Breast epithelium (tissue), 4 donors: Measurements from ENCODE around the gene F8A2. TPM values are rescaled to one million over a fixed set of nuclear protein-coding genes. Genes with fewer than 3 reads are reported as not detected.
"Not testable (repeated sequence)": the region's sequence is repeated elsewhere in the genome, so short reads cannot be mapped to it uniquely, and the experiment has no call there.

ENCODE experiments used
- DNase-seq, 2 donors: peaks; one replicate each; pipeline ENCODE4 v3.0.0-alpha.2; 2019; ENCODE audit warnings: low spot score in 2 of 2
- H3K27ac ChIP-seq, 2 donors: fragments of 200-600 bp; sonication (generic) in 1 of 2; one replicate each; pipeline ENCODE4 v1.5.1; 2016 to 2019; ENCODE audit warnings: mild to moderate bottlenecking in 1 of 2
- H3K27me3 ChIP-seq, 2 donors: fragments of 200-600 bp; sonication (generic) in 1 of 2; one replicate each; pipeline versions ENCODE4 v1.5.1 to v1.6.0; 2017 to 2019; ENCODE audit warnings: control low read depth in 1 of 2, mild to moderate bottlenecking in 1 of 2
- H3K36me3 ChIP-seq: fragments of 200-600 bp; one replicate; pipeline ENCODE4 v1.5.1; 2019
- H3K4me1 ChIP-seq, 2 donors: fragments of 200-600 bp; sonication (generic); one replicate each; pipeline ENCODE4 v1.5.1; 2016 to 2019; ENCODE audit warnings: control low read depth in 1 of 2
- H3K4me3 ChIP-seq, 3 donors: fragments of 200-600 bp; sonication (generic); 1 replicate in 2 of 3; 2 replicates in 1 of 3; pipeline ENCODE4 v1.5.1; 2016 to 2019; ENCODE audit warnings: mild to moderate bottlenecking in 3 of 3, moderate library complexity in 2 of 3
- H3K9me3 ChIP-seq, 2 donors: fragments of 200-600 bp; sonication (generic) in 1 of 2; one replicate each; pipeline ENCODE4 v1.5.1; 2016 to 2019; ENCODE audit warnings: control low read depth in 1 of 2
- POLR2A ChIP-seq: fragments of 450-650 bp; IDR thresholded peaks from one replicate; pipeline ENCODE4 v1.6.1; 2016; ENCODE audit warnings: antibody characterized with exemption, mild to moderate bottlenecking, moderate library complexity
- POLR2AphosphoS5 ChIP-seq, 3 donors: sonication (generic); formaldehyde crosslinking; IDR thresholded peaks; one replicate each; pipeline ENCODE4 v1.6.1; 2017; ENCODE audit warnings: antibody characterized with exemption in 3 of 3
- intact Hi-C: fragments of 100-400 bp; cut with DNase I; formaldehyde crosslinking; loops from one replicate; pipeline ENCODE4 v1.15.1; 2023; ENCODE audit warnings: low total_unique reads
- total RNA-seq, 3 donors: library from RNA; depleted of rRNA; stranded (reverse); fragments of >200 nt; gene quantifications; one replicate each; pipeline ENCODE4 v1.1.0, GENCODE V29; 2016
- TF ChIP-seq, protein P1 (sequence below), 3 donors: fragments of 450-650 bp; IDR thresholded peaks; one replicate each; pipeline ENCODE4 v1.5.1; 2016 to 2017; ENCODE audit warnings: antibody characterized with exemption in 3 of 3, mild to moderate bottlenecking in 3 of 3, moderate library complexity in 3 of 3

F8A2 gene
- total RNA-seq, 3 donors from 2014 or later, result 2.6 TPM; not detected in 2

DNA sequence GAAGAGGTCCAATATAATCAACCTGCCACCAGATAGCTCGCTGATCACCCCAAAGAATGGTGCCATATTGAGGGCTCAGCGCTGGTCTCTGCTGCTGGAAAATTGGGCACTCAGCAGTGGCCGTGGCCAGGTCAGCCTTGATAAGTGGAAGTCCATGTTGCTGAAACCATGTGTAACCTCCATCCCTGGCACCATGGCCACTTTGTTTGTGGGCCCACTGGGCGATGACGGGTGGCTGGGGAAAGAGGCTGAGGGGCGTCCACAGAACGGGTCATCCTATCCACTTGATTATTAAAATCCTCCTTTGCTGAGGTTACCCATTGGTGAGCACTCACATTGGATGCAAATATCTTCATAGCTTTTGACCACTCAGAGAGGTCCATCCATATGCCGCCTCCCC, 7.7 kb downstream of the F8A2 start:
- TF ChIP-seq POLR2A, result no peak
- TF ChIP-seq, protein P1, sequence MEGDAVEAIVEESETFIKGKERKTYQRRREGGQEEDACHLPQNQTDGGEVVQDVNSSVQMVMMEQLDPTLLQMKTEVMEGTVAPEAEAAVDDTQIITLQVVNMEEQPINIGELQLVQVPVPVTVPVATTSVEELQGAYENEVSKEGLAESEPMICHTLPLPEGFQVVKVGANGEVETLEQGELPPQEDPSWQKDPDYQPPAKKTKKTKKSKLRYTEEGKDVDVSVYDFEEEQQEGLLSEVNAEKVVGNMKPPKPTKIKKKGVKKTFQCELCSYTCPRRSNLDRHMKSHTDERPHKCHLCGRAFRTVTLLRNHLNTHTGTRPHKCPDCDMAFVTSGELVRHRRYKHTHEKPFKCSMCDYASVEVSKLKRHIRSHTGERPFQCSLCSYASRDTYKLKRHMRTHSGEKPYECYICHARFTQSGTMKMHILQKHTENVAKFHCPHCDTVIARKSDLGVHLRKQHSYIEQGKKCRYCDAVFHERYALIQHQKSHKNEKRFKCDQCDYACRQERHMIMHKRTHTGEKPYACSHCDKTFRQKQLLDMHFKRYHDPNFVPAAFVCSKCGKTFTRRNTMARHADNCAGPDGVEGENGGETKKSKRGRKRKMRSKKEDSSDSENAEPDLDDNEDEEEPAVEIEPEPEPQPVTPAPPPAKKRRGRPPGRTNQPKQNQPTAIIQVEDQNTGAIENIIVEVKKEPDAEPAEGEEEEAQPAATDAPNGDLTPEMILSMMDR (IDR thresholded peaks at IDR 0.05), result no peak
- TF ChIP-seq POLR2AphosphoS5 (IDR thresholded peaks at IDR 0.05), result no peak
- H3K4me3 ChIP-seq, result no peak overlapping the region
- H3K27ac ChIP-seq, result no peak overlapping the region
- no peak for DNase-seq
- peaks cover 4 to 14% of the 10 kb centered on the region in 2 donors for H3K9me3 ChIP-seq
- no peaks in the 10 kb centered on the region for H3K36me3 ChIP-seq
- no peaks in the 10 kb centered on the region for H3K27me3 ChIP-seq
- intact Hi-C loops, result no loop called here
- no peaks in the 10 kb centered on the region for H3K4me1 ChIP-seq

DNA sequence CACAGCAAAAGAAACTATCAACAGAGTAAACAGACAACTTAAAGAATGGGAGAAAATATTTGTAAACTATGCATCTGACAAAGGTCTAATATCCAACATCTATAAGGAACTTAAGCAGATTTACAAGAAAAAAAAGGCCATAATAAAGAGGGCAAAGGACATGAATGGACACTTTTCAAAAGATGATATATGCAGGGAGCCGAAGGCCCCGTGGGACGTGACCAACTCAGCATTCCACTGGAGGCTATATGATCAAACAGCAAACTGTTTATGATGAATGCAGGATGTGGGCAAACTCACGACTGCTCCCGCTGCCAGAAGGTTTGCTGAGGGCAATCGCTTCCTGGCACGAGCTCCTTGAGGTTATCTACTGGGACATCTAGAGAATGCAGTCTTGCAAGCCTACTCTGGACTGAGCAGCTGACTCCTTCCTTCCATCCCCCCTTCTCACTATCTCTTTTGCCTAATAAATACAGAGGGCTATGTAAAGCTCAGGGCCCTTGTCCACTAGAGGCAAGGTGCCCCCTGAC, 12.9 kb downstream of the F8A2 start:
- H3K9me3 ChIP-seq, result peaks cover 9 to 30% of the 10 kb centered on the region in 2 donors
- peak in 1 of 2 donors; percentile 48 for DNase-seq
- H3K27ac ChIP-seq, H3K4me3 ChIP-seq, H3K4me1 ChIP-seq, H3K36me3 ChIP-seq, intact Hi-C loops, H3K27me3 ChIP-seq: not testable (repeated sequence)

DNA sequence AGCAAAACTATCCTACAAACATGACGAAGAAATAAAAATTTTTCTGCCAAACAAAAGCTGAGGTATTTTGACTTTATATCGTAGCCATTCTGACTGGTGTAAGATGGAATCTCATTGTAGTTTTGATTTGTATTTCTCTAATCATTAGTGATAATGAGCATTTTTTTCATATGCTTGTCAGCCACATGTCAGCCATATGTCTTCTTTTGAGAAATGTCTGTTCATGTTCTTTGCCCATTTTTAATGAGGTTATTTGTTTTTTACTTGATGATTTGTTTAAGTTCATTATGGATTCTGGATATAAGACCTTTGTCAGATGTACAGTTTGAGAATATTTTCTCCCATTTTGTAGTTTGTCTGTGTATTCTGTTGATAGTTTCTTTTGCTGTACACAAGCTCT, 24.5 kb downstream of the F8A2 start:
- Histone ChIP-seq H3K27ac (no peak overlapping the region), H3K27me3 (no peaks in the 10 kb centered on the region), H3K4me3 (no peak overlapping the region), H3K36me3 (no peaks in the 10 kb centered on the region), H3K4me1 (no peaks in the 10 kb centered on the region), H3K9me3 (peaks cover 11 to 26% of the 10 kb centered on the region in 2 donors)
- intact Hi-C loops, result no loop called here
- no peak for DNase-seq
- TF ChIP-seq POLR2AphosphoS5 (IDR thresholded peaks at IDR 0.05), result no peak
- TF ChIP-seq, protein P1 (IDR thresholded peaks at IDR 0.05), result no peak
- no peak for TF ChIP-seq POLR2A

DNA sequence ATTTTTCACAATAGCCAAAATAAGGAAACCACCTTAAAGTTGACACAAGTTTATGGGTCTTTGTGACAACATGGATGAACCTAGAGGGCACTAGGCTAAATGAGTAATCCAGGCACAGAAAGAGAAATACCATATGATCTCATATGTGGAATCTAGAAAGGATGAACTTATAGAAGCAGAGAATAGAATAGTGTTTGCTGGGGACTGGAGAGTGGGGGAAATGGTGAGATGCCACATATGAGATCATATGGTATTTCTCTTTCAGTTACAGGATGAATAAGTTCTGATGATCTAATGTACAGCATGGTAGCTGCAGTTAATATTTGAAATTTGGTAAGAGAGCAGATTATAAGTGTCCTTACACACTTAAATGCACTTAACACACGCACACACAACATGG, 35.9 kb downstream of the F8A2 start:
- Histone ChIP-seq H3K4me1 (no peaks in the 10 kb centered on the region), H3K36me3 (no peaks in the 10 kb centered on the region), H3K27ac (no peak overlapping the region), H3K27me3 (no peaks in the 10 kb centered on the region), H3K9me3 (no peaks in the 10 kb centered on the region), H3K4me3 (no peak overlapping the region)
- TF ChIP-seq POLR2AphosphoS5 (IDR thresholded peaks at IDR 0.05) (no peak), POLR2A (no peak)
- TF ChIP-seq, protein P1 (IDR thresholded peaks at IDR 0.05), result no peak
- DNase-seq, result no peak
- intact Hi-C loops, result no loop called here

Other genes starting within 250 kb of the F8A2 start
- gene VBP1, start 165.6 kb upstream of the F8A2 start, total RNA-seq, result 10 to 100 TPM; 29.1 to 30.7 (median 29.8) TPM
- 1 to 10 TPM in 1 of 3 donors, under 1 TPM in 2; 0.32 to 1.3 (median 0.73) TPM for gene RAB39B, start 117.6 kb upstream of the F8A2 start, total RNA-seq
- gene CLIC2, start 47.5 kb upstream of the F8A2 start, total RNA-seq, result 10 to 100 TPM; 10.7 to 23.8 (median 18.4) TPM
- gene F8A3, start 76.5 kb downstream of the F8A2 start, total RNA-seq, result 10 to 100 TPM in 1 of 3 donors, 1 to 10 TPM in 2; 6.7 to 14.4 (median 7.5) TPM
- 1 to 10 TPM; 1.3 to 1.9 (median 1.8) TPM for gene SPRY3, start 230.5 kb downstream of the F8A2 start, total RNA-seq
- gene TMLHE, start 230.9 kb downstream of the F8A2 start, total RNA-seq, result 10 to 100 TPM; 17.7 to 23.7 (median 19.5) TPM